OCI-LY7 (cell line): ENCODE data around the gene ITGAE.

ENCODE experiments used
- CTCF ChIP-seq: fragments of 200-600 bp; sonication (generic); conservative IDR thresholded peaks from 2 replicates; pipeline ENCODE4 v1.5.1; 2014; ENCODE audit warnings: mild to moderate bottlenecking, antibody characterized with exemption, low read length, moderate library complexity, mixed read lengths
- EZH2phosphoT487 ChIP-seq: fragments of 200-600 bp; sonication (generic); IDR thresholded peaks from 2 replicates; pipeline ENCODE4 v1.6.1; 2018; ENCODE audit warnings: low read depth, borderline replicate concordance, mild to moderate bottlenecking, mixed run types, antibody characterized with exemption, low read length, moderate library complexity, mixed read lengths

DNA sequence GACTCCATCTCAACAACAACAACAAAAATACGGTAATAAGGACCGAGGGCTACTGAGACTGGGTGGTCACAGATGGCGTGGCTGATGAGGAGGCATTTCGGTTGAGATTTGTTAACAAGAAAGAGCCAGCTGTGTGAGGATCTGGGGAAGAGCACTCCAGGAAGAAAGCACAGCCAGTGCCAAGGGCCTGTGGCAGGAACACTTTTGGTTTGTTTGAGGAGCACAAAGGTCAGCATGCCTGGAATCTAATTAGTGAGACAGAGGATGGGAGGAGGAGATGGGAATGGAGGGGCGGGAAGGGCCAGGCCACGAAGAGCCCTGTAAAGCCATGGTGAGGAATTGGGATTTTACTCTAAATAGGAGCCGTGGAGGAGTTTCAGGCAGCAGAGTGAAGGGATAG lies 52.4 kb downstream of the ITGAE start:
- TF ChIP-seq CTCF (no peak), EZH2phosphoT487 (no peak)
